Measurements from ENCODE around the gene MBOAT2.
"Not testable (repeated sequence)": the region's sequence is repeated elsewhere in the genome, so short reads cannot be mapped to it uniquely, and the experiment has no call there.

The MBOAT2 gene, protein sequence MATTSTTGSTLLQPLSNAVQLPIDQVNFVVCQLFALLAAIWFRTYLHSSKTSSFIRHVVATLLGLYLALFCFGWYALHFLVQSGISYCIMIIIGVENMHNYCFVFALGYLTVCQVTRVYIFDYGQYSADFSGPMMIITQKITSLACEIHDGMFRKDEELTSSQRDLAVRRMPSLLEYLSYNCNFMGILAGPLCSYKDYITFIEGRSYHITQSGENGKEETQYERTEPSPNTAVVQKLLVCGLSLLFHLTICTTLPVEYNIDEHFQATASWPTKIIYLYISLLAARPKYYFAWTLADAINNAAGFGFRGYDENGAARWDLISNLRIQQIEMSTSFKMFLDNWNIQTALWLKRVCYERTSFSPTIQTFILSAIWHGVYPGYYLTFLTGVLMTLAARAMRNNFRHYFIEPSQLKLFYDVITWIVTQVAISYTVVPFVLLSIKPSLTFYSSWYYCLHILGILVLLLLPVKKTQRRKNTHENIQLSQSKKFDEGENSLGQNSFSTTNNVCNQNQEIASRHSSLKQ

DNA sequence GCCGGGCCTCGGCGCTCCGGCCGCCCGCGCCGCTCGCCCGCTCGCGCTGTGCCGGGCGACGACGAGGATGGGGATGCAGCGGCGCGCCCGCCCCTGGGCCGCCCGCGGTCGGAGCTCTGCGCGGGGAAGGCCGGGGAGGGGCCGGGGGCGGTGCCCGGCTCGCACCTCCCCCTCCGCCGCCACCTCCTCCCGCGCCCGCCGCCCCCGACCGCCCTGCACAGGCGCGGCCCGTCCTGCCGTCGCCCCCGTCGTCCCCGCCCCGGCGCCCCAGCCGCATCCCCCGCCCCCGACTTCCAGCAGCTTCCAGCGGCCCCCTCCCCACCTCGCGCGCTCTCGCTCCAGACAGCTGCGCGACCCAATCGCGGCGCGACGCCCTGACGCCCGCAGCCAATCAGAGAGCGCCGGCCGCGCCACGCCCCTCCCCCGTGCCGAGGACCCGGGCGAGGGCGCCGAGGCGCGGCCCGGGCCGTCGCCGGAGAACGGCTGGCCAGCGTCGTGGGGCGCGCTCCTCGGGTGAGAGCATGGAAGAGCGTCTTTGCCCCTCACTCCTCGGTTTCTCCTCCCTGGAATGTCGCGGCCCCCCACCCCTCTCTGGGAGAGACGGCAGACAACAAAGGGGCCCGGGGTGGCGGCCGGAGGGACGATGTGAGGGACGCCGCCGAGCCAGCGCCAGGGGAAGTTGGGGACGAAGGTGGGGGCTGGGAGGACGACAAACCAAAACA is at the start of gene MBOAT2:
Gene MBOAT2, minus strand, starts transcription at position 69 of the 722 bp plus-strand sequence. CDS start 70 bp downstream, outside the sequence.
- DNase-seq: peak; percentile 86

DNA sequence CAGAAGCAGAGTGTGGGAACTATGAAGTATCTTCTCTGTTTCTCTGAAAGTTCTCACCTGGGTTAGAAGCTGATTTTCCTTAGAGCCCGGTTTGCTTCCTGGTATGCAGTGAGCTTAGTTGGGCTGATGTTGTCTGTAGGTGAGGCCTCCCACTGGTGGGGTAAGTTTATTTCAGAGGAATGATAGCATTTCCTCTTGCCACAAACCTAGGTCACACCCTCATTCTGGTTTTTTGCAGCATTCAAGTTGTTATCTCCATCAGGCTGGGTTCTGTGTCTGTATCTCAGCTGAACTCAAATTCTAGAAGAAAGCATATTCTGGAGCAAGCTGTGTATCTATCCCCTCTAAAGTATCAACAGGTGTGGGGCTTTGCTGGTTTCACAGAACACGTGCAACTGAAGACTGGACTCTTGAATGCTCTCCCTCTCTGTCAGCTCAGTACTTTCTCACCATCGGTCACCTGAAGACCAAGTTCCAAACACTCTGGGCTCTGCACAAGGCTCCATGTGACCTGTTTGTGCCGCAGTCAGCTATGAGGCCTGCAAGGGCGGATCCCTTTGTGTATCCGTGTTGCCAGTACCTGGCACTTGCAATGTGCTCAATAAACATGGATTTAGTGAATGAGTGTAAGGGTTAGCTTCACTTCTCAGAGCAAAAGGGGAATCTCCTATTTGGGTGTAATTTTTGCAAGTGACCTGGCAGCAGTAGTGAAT is 49.5 kb upstream of the MBOAT2 start:
- no peak for DNase-seq

DNA sequence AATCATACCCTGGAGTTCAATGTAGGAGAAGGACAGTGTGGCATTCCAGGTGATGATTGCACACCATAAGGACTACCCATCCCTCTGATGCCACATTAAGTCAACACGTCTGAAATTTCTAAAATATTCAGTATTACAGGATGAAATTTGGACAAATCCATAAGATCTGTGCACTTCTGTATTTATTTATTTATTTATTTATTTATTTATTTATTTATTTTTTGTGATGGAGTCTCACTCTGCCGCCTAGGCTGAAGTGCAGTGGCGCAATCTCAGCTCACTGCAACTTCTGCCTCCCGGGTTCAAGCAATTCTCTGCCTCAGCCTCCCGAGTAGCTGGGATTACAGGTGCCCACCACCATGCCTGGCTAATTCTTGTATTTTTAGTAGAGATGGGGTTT is 48.0 kb upstream of the MBOAT2 start:
- DNase-seq: not testable (repeated sequence)

DNA sequence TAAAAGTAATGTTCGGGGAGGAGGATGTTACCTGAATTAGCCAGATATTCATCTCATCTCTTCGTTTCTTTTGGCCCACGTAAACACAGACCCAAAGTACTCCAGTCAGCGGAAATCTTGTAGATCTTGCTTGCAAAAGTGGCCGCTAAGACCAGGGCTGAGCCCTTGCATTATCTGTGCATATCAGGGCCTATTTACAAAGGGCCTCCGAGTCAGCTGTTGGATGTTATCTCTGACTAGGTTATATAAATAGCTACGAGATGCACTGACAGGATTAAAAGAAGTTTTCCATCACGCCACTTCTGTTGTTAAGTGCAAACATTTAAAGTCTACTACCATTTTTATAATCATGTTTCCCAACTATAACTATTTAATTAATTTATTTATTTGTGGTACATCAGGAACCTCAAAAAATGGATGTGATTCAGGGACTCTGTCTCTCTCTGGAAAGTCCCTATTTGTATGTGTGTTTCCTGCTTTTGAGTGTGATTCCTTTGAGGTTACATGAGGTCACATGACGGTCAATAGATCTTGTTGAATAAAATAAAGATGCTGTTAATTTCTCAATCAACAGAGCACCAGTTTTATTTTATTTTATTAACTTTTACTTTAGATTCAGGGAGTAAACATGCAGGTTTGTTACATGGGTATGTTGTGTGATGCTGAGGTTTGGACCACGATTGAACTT is 46.8 kb upstream of the MBOAT2 start:
- DNase-seq: no peak

DNA sequence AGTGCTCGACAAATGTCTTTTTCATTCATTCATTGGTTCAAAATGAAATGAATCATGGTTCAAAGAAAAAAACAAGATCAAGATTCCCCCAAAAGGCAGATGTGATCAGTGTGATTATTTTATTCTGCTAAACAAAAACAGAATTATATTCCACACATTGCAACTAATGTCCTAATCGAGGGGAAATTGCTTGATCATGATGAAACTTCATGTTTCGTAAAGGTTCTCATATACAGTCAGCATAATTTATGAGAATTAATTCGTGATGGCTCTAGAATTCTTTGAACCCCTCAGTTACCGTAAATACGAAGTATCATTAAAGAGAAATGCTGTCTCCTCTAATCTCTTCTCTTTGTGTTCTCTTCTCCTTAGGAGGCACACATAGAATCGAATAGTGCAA is 42.1 kb upstream of the MBOAT2 start:
- DNase-seq: no peak

DNA sequence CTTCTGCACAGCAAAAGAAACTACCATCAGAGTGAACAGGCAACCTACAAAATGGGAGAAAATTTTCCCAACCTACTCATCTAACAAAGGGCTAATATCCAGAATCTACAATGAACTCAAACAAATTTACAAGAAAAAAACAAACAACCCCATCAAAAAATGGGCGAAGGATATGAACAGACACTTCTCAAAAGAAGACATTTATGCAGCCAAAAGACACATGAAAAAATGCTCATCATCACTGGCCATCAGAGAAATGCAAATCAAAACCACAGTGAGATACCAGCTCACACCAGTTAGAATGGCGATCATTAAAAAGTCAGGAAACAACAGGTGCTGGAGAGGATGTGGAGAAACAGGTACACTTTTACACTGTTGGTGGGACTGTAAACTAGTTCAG is 40.0 kb upstream of the MBOAT2 start:
- not testable (repeated sequence) for DNase-seq

DNA sequence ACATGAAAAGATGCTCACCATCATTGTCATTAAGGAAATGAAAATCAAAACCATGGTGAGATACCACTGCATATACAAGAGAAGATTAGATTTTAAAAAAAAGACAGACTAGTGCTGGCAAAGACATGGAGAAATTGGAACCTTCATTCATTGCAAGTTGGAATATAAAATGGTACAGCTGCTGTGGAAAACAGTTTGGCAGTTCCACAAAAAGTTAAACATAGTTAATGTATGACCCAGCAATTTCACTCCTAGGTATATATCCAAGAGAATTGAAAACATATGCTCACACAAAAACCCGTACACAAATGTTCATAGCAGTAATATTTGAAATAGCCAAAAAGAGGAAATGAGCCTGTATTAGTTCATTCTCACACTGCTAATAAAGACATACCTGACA is 33.7 kb upstream of the MBOAT2 start:
- DNase-seq: no peak

DNA sequence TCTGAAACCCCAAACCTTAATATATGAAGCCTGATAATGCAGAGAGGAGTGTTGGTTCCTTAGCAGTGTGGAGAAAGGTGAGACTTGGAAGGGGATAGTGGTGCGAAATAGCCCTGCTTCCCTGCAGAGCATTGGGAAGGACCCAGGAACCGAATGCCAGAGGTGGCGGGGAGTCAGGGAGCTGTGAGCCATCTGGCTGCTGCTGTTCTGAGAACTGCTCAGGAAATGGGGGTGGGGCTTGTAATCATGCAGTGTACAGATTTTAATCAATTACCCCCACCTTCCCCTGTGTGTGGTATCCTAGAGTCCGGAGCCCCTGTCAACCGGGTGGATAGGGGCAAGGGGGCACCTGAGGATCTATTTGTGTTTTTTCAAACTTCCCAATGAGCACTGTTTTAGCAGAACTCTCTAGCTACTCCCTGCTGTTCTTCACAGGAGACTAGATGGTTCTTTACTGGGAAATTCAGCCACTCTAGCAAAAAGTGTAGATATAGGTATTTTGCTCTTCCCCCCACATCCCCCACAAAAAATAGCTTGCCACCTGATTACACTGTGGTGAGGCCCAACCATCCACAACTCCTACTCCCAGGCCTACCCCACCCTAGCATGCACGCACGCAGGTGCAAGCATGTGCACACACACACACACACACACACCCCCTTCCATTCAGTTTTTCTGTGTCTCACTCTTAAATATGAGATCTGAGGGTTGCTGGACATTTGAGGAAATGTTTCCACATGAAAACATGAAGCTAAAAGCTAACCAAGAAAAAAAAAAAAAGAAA is 30.1 kb upstream of the MBOAT2 start:
- DNase-seq: no peak

DNA sequence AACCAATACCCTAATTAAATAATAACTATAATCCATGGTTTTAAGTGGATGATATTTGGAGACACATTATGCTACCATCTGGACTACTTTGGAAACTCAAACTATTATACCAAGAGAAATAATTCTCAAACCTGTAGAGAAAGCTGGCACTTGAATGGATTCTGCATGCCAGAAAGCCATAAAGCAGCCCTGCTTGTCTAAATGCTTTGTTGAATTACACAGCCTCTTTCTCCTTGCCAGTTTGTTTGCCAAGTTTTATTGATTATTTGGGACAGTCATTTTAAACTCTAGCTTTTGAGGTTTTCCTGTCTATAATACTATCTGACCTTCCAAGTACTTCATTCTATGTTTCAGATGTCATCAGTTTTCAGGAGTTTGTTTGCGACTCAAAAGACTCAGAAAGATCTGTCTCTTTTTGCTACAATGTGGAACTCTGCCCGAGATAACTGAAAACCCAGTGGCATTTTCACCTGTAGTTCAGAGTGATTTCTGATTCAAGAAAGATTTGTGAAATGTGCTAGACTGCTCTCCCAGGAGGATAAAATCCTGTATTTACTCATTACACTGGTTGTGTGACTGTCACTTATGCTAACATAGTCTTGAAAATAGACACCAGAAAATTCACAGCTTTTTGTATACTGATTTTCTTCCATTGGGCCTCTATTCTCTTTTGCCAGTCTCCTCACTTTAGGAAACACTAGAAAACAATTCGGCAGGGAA is 29.2 kb upstream of the MBOAT2 start:
- no peak for DNase-seq

DNA sequence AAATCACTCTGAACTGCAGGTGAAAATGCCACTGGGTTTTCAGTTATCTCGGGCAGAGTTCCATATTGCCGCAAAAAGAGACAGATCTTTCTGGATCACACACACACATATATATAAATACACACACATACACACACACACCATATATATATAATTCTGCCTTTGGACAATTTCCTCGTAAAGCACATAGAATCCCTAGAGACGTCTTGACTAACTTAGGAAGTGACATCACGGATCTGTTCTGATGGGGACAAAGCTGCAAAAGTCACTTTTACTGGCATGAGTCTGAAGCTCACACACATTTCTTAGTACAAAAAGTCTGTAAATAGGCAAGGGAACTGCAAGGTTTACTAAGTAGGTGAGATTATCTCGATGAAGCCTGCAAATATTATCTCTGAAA is 28.6 kb upstream of the MBOAT2 start:
- no peak for DNase-seq

DNA sequence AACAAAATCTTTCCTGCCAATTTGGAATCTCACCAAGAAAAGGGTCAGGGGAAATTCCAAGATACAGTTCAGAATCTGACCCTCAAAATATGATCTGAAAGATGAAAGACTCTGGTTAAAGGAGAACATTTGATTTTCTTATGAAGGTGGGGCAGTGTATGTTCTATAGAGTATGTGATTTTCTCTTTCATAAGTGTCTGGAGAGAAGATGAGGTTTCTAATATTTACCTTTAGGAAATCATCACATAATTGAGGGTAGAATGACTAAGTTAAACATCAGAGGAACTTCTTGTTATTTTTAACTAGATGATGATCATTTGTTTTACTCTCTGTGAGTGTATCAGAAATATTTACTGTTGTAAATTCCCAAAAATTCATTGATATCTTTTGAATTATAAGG is 27.8 kb upstream of the MBOAT2 start:
- no peak for DNase-seq

DNA sequence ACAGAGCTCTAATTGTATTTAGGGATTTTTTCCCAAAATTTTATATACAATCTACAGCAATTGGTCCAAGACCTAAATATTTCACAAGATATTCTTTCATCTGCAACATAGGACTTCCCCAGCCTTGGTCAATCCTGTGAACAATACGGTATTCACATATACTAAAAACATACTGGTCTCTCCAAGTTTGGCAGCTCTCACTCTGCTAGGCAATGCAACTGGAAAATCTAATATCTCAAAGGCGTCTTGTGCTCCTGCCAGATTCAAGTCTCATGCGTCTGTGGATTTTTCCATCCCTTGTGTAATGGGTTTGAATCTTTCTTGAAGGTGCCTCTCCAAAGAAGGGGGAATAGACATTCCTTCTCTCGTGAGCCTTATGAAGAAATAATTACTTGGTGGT is 27.4 kb upstream of the MBOAT2 start:
- no peak for DNase-seq

DNA sequence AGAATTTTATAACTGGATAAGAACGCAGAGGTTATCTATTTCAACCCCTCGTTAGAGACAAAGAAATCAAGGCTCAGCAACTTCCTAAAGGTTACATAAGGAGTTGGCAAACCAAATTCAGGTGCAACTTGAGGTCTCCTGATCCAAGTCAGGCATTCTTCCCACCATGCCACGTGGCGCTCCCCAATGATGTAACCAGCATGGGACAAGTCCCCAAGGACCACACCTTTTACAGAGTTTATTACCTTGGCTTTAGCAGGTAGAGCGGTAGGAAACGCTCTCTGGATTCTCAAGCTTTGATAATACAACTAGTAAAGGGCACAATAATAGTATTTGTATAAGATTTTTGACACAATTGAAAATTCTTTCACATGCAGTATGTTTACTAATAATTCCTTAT is 26.7 kb upstream of the MBOAT2 start:
- DNase-seq: no peak

DNA sequence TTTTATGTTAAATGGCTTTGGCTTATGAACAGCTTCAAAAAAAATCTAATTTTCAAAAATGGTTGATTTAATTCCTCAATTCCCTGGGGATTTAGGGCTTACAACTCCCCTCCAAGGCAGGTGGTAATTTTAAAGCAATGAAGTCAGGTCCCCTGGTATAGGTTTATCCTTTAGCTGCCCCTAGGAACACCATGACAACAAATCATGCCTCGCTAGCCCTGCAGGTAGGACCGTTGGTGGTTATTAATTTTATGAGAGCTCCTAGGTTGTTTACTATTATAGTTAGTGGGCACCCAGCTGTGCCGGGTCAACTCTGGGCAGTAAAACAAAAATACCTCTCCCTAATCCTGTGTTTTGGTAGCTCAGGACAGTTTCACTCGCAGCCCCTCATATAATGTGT is 26.2 kb upstream of the MBOAT2 start:
- DNase-seq: no peak

DNA sequence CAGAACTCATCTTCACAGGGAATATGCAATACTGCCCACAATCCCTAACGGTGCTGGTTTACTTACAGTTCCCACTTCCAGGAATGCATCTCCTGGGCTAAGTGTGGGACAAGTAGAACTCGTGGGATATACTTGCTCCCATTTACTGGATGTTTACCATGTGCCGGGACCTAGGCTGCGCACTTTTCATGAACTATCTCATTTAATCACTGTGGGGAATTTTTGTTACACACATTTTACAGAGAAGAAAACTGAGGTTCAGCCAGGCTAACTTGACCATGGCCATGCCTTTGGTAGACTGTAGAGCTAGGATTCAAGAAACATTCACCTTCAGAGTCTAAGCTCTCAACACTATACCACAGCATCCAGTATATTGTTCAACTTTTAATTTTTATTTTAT is 24.4 kb upstream of the MBOAT2 start:
- no peak for DNase-seq

DNA sequence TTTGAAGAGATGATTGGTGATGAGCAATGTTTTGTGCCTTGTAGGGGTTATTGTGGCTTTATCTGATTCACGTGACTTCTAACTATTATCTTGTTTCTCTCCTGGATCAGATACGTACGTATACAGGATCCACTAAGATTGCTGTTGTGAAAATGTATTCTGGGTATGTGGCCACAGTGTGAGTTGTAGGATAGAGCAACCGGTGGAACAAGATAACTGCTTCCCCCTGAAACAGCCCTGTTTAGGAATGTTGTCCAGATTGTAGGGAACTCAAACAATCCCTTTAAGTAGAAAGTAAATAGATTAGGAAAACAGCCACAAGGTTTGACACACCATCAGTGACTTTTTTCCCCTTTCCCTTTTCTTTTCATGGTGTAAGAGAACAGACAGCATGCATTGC is 22.3 kb upstream of the MBOAT2 start:
- no peak for DNase-seq

DNA sequence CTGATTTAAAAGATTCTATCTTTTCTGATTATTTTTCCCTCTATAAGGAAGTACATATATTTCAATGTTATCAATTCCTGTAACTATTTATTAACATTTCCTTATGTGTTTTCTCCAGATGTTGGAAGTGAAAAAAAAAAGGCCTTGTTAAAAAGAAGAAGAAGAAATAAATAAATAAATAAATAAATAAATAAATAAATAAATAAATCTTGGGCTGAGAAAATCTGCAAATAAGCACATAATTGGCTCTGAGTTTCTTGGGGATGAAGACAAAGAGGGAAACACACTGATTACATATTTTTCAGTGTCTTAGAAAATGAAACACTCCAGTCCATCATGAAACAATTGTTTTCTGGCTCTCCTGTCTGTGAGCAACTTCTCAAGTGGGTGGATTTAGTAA is 21.1 kb upstream of the MBOAT2 start:
- DNase-seq: no peak

DNA sequence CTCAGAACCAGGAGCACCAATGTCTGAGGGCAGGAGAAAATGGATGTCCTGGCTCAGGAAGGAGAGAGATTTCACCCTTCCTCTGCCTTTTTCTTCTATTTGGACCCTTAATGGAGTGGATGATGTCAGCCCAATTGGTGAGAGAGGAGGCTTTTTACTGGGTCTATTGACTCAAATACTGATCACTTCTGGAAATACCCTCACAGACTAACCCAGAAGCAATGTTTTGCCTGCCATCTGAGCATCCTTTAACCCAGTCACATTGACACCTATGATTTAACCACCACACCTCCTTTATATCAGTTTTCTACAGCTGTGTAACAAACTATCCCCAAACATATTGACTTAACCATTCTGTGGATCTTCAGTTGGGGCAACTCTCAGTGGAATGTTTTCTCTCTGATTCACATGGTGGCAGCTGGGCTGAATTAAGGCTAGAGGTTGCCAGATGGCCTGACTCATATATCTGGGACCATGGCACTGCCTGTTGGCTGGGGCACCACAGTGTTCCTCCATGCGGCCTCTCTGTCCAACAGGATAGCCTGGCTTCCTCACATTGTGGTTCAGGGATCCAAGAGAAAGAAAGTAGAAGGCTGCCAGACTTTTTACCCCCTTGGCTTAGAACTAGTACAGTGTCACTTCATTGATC is 18.2 kb upstream of the MBOAT2 start:
- DNase-seq: no peak

DNA sequence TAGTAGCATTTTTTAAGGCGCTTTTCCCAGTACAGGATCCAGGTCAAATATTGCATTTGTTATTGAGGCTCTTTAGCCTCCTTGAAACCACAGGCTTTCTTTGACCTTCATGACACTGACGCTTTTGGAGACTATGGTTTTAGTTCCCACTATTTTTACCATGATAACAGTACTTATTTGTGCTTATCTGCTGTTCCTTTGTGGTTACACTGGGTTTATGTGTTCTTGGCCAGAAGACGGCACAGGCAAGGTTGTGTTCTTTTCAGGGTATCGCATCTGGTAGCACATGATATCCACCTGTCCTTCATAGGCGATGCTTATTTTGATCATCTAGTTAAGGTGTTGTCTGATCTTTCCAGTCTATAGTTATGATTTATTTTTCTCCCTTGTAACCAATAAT is 16.8 kb upstream of the MBOAT2 start:
- DNase-seq: no peak

DNA sequence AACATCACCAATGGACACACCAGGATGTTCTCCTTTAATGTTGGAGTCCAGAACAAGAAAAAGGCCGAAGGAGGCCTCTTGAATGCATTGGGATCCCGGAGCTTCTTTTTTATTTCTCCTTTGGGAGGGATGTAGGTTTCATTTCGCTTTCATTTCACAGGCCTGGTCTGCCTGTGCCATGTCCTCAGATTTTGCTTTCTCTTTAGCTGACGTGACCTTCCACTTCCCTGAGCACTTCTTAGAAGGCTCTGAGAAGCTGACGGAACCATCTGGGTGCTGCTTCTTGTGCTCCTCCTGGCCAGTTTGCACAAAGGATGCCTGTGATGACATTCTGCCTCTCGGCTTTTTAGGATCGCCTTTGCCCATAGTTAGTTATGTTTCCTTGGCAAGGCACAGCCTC is 15.1 kb upstream of the MBOAT2 start:
- DNase-seq: no peak

DNA sequence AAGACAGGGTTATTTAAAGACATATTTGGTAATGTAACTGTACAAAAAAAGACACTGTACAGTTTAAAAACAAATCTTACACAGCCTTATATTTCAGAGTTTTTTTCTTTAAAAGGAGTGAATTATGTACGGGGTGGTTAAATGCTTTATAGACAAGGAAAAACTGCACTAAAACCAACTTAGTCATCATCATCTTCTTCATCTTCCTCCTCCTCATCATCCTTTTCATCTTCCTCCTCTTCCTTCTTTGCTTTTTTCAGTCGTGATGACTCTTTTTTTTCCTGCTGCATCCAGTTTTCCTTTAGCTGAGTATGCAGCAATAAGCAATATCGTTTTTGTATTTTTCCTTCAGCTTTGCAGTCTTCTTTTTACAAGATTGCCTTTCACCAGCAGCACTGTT is 14.6 kb upstream of the MBOAT2 start:
- DNase-seq: no peak
